GM21737 (cell line): ENCODE measurements around the gene CHID1.

Experiments used
- ATAC-seq: cut with Tn5 transposase; IDR thresholded peaks from one replicate; pipeline ENCODE4 v1.9.1; 2021; ENCODE audit warnings: mild to moderate bottlenecking, moderate library complexity; ENCODE audit not compliant: unreplicated experiment

The CHID1 gene

DNA sequence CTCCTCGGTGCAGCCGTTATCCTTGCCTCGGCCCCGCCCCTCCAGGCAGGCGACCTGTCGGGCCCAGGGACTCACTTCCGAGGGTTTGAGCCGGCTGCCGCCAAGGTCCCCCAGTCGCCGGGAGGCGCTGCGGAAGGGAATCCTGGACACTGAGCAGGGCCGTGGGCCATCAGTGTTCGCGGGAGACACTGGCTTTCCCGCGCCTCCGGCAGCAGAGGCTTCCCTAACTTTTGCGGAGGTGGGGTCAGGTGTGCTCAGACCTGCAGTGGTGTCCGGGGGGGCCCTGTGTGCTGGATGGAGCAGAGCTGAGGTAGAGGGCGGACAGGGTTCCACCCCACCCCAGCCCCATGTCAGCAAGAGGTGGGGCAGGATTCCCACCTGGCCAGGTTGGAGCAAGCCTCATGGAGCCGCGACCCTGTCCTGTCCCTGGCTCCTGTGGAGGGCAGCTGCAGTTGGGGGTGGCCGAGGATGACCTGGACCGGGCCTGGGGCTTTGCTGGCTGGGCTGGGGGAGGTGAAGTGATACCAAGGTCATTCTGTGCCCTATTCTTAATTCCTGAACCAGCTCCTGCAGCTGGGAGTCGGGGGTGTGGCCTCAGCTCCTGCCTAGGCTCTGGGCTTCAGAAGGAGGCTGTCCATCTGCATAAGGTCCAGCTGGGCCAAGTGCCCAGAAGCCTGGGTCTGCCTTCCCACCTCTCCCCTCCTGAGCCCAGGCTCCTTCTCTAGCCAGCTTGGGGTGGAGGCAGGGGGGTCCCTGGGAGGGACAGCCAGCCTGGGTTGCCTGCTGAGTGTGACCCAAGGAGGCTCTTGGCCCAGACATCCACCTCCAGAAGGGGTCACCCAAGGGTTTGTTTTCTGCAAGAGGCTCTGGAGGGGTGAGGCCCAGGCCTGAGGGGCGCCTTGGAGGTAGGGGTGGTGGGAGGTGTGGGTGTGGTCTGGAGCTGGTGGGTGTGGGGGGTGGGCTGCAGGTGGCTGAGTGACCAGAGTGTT, 59.5 kb downstream of the CHID1 start:
- ATAC-seq = no peak

GRCh38 chr11:849951-850774, 60.4 kb downstream of the CHID1 start:
- ATAC-seq = no peak

DNA sequence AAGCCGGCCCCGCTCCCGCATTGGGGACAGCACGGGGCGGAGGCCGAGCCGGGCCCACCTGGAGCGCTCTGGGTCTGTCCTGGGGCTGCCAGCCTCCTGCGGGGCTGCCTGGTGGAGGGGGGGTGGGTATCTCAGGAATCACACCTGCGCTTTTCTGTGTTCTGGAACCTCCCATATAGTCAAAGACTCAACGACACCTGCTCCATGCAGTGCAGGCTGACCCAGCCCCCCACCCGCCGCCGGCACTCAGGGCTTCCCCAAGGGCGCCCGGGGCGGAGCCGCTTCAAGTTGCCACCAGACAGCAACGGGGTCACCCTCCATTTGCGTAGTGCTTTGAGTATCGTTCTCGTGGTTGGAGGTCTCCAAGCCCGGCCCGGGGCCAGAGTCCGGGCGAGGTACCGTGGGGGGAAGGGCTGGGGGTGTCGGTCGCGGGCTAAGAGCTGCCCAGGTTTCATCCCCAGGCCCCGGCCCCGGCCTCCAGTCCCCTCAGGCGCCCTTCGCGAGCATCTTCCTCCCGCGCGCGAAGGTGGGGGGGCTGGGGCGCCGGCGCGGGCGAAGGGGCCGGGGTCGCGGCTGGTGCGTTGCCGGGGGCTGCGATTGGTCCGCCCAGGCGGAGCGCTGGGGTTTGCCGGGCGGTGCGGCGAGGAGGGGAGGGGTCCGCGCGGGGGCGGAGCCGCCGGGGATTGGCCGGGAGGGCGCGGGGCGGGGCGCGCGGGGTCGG, 61.3 kb downstream of the CHID1 start:
- ATAC-seq = no peak

- ATAC-seq = no peak
Observed at GRCh38 chr11:848380-848931, 62.2 kb downstream of the CHID1 start.

- no peak for ATAC-seq
Observed at GRCh38 chr11:847876-848275, 62.7 kb downstream of the CHID1 start.

DNA sequence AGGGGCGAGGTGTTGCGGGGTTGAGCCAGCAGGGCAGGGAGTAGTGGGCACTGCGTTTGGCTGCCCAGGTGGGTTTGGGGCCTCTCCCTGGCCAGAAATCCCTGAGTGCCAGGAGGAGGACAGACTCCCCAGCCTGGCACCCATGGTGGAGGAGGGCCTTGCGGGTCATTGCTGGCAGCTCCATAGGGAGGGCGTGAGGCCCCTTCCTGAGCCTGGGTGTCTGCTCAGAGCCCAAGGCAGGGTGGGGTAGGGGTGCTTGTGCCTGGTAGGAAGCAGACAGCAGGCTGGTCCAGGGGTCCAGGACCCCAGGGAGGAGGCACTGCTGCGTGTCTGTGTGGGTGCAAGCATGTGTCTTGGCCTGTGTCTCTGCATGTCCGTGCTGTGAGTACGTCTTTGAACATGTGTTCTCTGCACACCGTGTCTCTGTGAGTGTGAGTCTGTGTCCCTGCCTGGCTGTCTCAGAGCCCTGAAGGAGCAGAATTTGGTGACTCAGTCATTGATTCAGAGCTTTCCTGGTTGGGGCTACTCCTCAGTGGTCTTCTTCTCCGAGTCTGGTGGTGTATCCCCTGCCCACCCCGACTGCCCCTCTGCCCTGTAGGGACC, 64.0 kb downstream of the CHID1 start:
- ATAC-seq = no peak

DNA sequence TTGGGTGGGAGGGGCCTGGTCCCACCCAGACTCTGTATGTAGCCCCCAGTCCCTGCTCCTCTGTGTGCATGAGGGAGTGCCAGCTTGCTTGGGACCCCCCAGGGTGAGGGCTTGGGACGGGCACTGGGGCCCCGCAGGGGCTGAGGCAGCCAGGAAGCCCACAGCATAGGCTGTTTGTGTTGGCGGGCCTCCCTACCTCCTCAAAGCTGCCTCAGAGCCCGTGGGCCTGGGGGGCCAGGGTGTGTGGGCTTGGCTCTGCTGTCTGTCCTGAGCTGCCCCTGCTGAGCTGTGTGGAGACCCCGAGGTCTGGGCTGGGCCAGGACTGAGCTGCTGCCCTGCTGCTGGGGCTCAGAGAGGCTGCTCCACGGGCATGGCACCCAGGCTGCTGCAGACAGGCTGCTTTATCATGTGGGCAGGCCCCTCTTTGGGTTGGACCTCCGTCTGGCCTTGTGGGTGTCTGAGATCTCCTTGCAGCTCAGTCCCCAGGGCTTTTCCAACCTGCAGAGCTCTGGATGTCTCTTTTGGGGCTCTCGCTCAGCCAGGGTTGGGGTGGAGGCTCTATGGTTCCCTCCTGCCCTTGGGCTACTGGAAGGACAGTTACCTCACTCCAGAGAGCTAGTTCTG, 64.6 kb downstream of the CHID1 start:
- no peak for ATAC-seq

- no peak for ATAC-seq
Observed at GRCh38 chr11:844693-845644, 65.6 kb downstream of the CHID1 start.

GRCh38 chr11:843818-844692, 66.6 kb downstream of the CHID1 start:
- ATAC-seq = no peak

DNA sequence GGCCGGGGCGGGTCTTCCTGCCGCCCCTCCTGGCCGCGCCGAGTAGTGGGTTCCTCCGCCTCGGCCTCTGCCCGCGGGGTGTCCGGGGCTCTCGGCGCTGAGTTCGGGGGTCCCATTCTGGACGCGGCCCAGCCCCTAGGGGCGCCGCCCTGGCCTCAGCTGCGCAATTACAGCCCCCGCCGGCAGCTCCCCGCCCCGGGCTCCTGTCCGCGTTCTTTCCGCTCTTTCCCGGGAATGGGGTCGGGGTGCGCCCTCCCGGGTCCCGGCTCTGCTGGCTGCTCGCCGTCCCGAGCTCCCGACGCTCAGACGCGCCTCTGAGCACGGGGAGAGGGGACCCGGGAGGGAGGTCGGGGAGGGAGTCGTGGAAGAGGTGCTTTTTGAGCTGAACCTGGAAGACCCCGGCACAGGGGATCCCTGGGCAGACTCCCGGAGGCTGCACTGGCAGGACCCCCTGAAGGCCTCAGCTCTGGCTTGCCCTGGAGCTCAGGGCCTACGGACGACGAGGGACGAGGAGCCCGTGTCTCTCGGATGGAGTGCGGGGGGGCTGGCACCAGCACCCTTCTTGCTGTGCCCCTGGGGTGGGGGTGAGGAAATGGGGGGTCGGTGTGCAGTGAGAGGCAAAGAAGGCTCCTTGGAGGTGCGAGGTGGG, 67.4 kb downstream of the CHID1 start:
- no peak for ATAC-seq

DNA sequence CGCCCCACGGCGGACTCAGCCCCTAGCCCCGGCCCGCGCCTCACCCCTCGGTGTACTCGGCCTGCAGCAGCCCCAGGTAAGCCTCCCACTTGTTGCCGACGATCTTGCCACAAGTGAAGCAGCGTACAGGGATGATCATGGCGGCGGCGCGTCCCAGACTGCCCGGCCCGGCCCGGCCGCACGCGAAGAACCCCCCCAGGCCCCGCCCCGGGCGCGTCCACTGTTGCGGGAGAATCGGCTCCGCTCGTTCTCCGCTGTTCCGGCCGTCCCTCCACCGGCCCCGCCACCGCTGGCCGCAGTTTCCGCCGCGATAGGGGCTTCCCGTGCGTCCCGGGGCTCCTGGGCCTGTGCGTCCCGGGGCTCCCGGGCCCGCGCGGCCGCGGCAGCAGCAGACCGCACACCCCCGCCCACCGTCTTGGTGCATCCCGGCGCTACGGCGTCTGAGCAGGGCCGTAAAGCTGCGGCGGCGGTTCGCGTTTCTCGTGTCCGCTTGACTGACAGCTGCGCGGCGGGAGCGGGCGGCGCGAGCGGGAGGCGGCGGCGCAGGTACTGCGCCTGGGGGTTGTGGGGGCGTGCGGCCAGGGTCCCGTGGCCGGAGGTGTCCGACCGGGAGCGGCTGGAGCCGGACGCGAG, 68.1 kb downstream of the CHID1 start, which contains the start of the genes POLR2L and TSPAN4:
Gene POLR2L (minus strand): TSS at position 160 of the 633 bp plus-strand sequence. CDS start 21 bp downstream, at position 139.
Gene TSPAN4 (plus strand): TSS at position 483 of the 633 bp plus-strand sequence. CDS start 7,453 bp downstream, outside the sequence.
- peak; percentile 52 for ATAC-seq

DNA sequence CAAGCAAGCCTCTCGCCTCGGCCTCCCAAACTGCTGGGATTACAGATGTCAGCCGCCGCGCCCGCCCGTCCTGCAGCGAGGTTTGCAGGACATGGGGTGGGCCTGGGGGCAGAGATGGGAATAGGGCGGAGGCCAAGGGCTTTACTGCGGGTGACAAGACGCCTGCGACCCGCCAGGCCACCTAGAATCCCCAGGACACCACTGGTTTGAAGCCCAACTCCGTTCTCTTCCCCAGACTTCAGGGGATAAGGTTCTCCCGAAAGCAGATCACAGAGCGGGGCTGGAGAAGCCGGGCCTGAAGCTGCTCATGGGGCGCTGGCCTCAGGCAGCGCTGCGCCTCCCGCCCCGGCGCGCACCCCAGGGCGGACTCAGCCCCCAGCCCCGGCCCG, 68.6 kb downstream of the CHID1 start:
- ATAC-seq = no peak

DNA sequence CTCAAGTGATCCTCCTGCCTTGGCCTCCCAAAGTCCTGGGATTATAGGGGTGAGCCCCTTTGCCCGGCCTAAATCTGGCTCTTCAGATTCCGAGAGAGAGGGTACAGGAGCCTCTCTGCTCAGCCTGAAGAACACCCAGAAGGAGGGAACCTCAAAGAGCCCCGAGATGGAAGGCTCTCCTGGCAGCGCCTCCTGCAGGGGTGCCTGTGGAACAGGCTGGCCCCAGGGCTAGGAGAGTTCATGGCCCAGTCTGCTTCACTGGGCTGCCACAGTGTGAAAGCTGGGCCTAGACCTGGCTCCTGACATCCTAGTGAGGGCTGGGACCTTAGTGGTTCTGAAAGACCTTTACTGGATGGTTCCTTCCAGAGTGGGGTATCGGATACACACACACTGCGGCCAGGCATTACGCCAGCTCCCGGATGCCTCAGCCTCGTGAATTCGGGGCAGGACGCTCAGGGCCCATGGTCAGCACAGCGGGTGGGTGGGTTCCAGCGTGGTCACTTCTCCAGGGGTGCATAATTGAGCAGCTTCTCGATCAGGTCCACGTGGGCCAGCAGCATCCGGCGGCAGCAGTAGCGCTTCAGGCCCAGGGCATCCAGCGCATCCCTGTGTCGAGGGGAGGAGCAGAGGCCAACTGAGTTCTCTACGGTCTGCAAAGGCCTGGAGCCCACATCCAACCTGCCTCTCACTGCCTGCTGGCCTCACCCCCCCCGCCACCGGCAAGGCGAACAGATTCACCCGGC, 70.6 kb downstream of the CHID1 start:
- no peak for ATAC-seq

- no peak for ATAC-seq
Observed at GRCh38 chr11:839280-839623, 71.4 kb downstream of the CHID1 start.

GRCh38 chr11:838441-839279, 72.0 kb downstream of the CHID1 start:
- ATAC-seq = no peak
